SK-N-SH (cell line): ENCODE results near the gene SPINT1. TPM values are rescaled to one million over a fixed set of nuclear protein-coding genes. Genes with fewer than 3 reads are reported as not detected.

Experiments
- CTCF ChIA-PET: fragments of 300-600, 350-600 bp; formaldehyde crosslinking; extraction: SDS; loops from one replicate; lab custom pipeline; 2021; lab: Yijun Ruan, JAX
- POLR2A ChIA-PET: fragments of 350-600 bp; sonication (Branson Sonifier 250); formaldehyde crosslinking; extraction: SDS; loops from one replicate; lab custom pipeline; 2020; ENCODE audit warnings: antibody characterized with exemption, inconsistent platforms; lab: Yijun Ruan, JAX
- DNase-seq: peaks from one replicate; pipeline ENCODE4 v3.0.0; 2012
- H2AFZ ChIP-seq: fragments of 200-600 bp; sonication (generic); 2 replicates; pipeline ENCODE4 v1.8.1; 2016; ENCODE audit warnings: antibody characterized with exemption, mild to moderate bottlenecking, low read depth
- H3F3A ChIP-seq: fragments of 200-600 bp; sonication (generic); replicated peaks from 2 replicates; pipeline ENCODE3; 2016; ENCODE audit warnings: antibody characterized with exemption, mild to moderate bottlenecking; ENCODE audit not compliant: insufficient read depth
- H3K27ac ChIP-seq, 2 experiments: fragments of 200-500 bp in 1 of 2; fragments of 200-600 bp in 1 of 2; sonication (Bioruptor generic) in 1 of 2; sonication (generic), shearing (Covaris generic) in 1 of 2; 2 replicates each; pipeline versions ENCODE4 v1.5.1 to v1.6.1; 2014 to 2016; ENCODE audit warnings: low read depth in 2 of 2, inconsistent platforms in 1 of 2, low read length in 1 of 2, mild to moderate bottlenecking in 1 of 2, mixed read lengths in 1 of 2
- H3K27me3 ChIP-seq: fragments of 200-600 bp; sonication (generic), shearing (Covaris generic); 2 replicates; pipeline ENCODE4 v1.6.1; 2016; ENCODE audit warnings: mixed run types; ENCODE audit not compliant: insufficient read depth
- H3K36me3 ChIP-seq, 2 experiments: fragments of 200-500 bp in 1 of 2; fragments of 200-600 bp in 1 of 2; sonication (Bioruptor generic) in 1 of 2; sonication (generic) in 1 of 2; replicated peaks in 1 of 2; 2 replicates each; pipeline versions ENCODE3 to v1.5.1; 2014 to 2016; ENCODE audit warnings: low read length in 1 of 2, mild to moderate bottlenecking in 1 of 2; ENCODE audit not compliant: insufficient read depth in 2 of 2, control insufficient read depth in 1 of 2
- H3K4me1 ChIP-seq, 2 experiments: fragments of 200-500 bp in 1 of 2; fragments of 200-600 bp in 1 of 2; sonication (Bioruptor generic) in 1 of 2; sonication (generic), shearing (Covaris generic) in 1 of 2; 2 replicates each; pipeline versions ENCODE4 v1.5.1 to v1.6.1; 2014 to 2016; ENCODE audit warnings: low read depth in 1 of 2, low read length in 1 of 2, mixed run types in 1 of 2; ENCODE audit not compliant: insufficient read depth in 2 of 2, control insufficient read depth in 1 of 2
- H3K4me2 ChIP-seq: fragments of 200-600 bp; sonication (generic), shearing (Covaris generic); 2 replicates; pipeline ENCODE4 v1.6.1; 2017; ENCODE audit warnings: mixed run types
- H3K4me3 ChIP-seq, 2 experiments: fragments of 200-500 bp in 1 of 2; fragments of 200-600 bp in 1 of 2; sonication (Bioruptor generic) in 1 of 2; sonication (generic), shearing (Covaris generic) in 1 of 2; 2 replicates each; pipeline versions ENCODE4 v1.5.1 to v1.8.1; 2014 to 2016; ENCODE audit warnings: low read depth in 2 of 2, inconsistent platforms in 1 of 2, low read length in 1 of 2, mild to moderate bottlenecking in 1 of 2, mixed read lengths in 1 of 2, moderate library complexity in 1 of 2
- H3K79me2 ChIP-seq: fragments of 200-600 bp; sonication (generic); 2 replicates; pipeline ENCODE4 v1.8.1; 2017; ENCODE audit warnings: mild to moderate bottlenecking; ENCODE audit not compliant: insufficient read depth
- H3K9ac ChIP-seq: fragments of 200-600 bp; sonication (generic); 2 replicates; pipeline ENCODE4 v1.6.1; 2017; ENCODE audit warnings: mixed run types
- H3K9me2 ChIP-seq: fragments of 200-600 bp; sonication (generic); 2 replicates; pipeline ENCODE4 v1.6.1; 2017; ENCODE audit warnings: mixed run types
- H3K9me3 ChIP-seq: fragments of 200-600 bp; sonication (generic); 2 replicates; pipeline ENCODE4 v1.6.1; 2017; ENCODE audit warnings: mixed run types, mild to moderate bottlenecking, moderate library complexity
- H4K20me1 ChIP-seq: fragments of 200-600 bp; sonication (generic); 2 replicates; pipeline ENCODE4 v1.6.1; 2017; ENCODE audit warnings: mild to moderate bottlenecking, mixed run types; ENCODE audit not compliant: insufficient read depth
- CHD2 ChIP-seq: fragments of 150-350 bp; IDR thresholded peaks from 2 replicates; pipeline ENCODE4 v1.6.1; 2018; ENCODE audit warnings: low read length; ENCODE audit not compliant: partially characterized antibody
- CTCF ChIP-seq: fragments of 200-600 bp; sonication (generic); IDR thresholded peaks from 2 replicates; pipeline ENCODE4 v1.6.1; 2017; ENCODE audit warnings: antibody characterized with exemption, mild to moderate bottlenecking, moderate library complexity
- EP300 ChIP-seq, 2 experiments: IDR thresholded peaks; 2 replicates each; pipeline versions ENCODE4 v1.4.0 to v1.6.1; 2012; ENCODE audit warnings: borderline replicate concordance in 1 of 2, low read depth in 1 of 2, low read length in 1 of 2
- EZH2phosphoT487 ChIP-seq: fragments of 200-600 bp; sonication (generic); IDR thresholded peaks from 2 replicates; pipeline ENCODE4 v1.6.1; 2017; ENCODE audit warnings: low read depth, mixed run types, mild to moderate bottlenecking, antibody characterized with exemption, moderate library complexity, borderline replicate concordance
- FOSL2 ChIP-seq: IDR thresholded peaks from 2 replicates; pipeline ENCODE4 v1.4.0; 2012; ENCODE audit warnings: low read depth, mild to moderate bottlenecking, moderate library complexity, borderline replicate concordance
- GATA2 ChIP-seq: sonication (generic); formaldehyde crosslinking; IDR thresholded peaks from 2 replicates; pipeline ENCODE4 v1.5.0; 2020; ENCODE audit warnings: mild to moderate bottlenecking, missing genetic modification reagents
- IRF3 ChIP-seq: fragments of 150-350 bp; IDR thresholded peaks from 2 replicates; pipeline ENCODE4 v1.6.1; 2016; ENCODE audit warnings: mild to moderate bottlenecking, low read depth, low read length
- MAX ChIP-seq: IDR thresholded peaks from 2 replicates; pipeline ENCODE4 v1.4.0; 2012; ENCODE audit warnings: low read depth
- MEF2A ChIP-seq: IDR thresholded peaks from 2 replicates; pipeline ENCODE4 v1.4.0; 2012; ENCODE audit warnings: low read depth, borderline replicate concordance
- MXI1 ChIP-seq: IDR thresholded peaks from 2 replicates; pipeline ENCODE4 v1.6.1; 2012; ENCODE audit warnings: mild to moderate bottlenecking, low read depth, low read length, improper control_type of control experiment
- NFIC ChIP-seq: IDR thresholded peaks from 2 replicates; pipeline ENCODE4 v1.4.0; 2012; ENCODE audit warnings: borderline replicate concordance
- NRF1 ChIP-seq: IDR thresholded peaks from 2 replicates; pipeline ENCODE4 v1.6.1; 2012; ENCODE audit warnings: low read depth, mild to moderate bottlenecking, low read length
- PBX3 ChIP-seq: IDR thresholded peaks from 2 replicates; pipeline ENCODE4; 2012
- POLR2AphosphoS5 ChIP-seq: IDR thresholded peaks from 2 replicates; pipeline ENCODE4 v1.6.1; 2012; ENCODE audit warnings: low read depth, low read length
- RFX5 ChIP-seq: IDR thresholded peaks from 2 replicates; pipeline ENCODE4 v1.6.1; 2012; ENCODE audit warnings: mild to moderate bottlenecking, improper control_type of control experiment, low read length
- SIN3A ChIP-seq: IDR thresholded peaks from 2 replicates; pipeline ENCODE4 v1.6.1; 2012; ENCODE audit warnings: low read depth, mild to moderate bottlenecking, low read length, moderate library complexity, borderline replicate concordance
- SMC3 ChIP-seq: IDR thresholded peaks from 2 replicates; pipeline ENCODE4 v1.6.1; 2012; ENCODE audit warnings: low read depth, low read length, improper control_type of control experiment
- TEAD4 ChIP-seq: IDR thresholded peaks from 2 replicates; pipeline ENCODE4 v1.4.0; 2012; ENCODE audit warnings: mild to moderate bottlenecking, borderline replicate concordance; ENCODE audit not compliant: insufficient read depth
- WGBS: methylation state at CpG from one replicate; pipeline ENCODE4 v1.1.6; 2017; ENCODE audit warnings: low lambda C conversion rate; 5-methylcytosine and 5-hydroxymethylcytosine counted together
- polyA plus RNA-seq, 3 experiments: library from polyadenylated mRNA; depleted of rRNA; stranded (reverse); fragments of >200 nt; gene quantifications; 2 replicates each; pipeline ENCODE4 v1.2.3, GENCODE V29; 2012

SPINT1 gene
- polyA plus RNA-seq, 1 of the 3 experiments (the other 2 are of a cell fraction): 2.0 TPM

GRCh38 chr15:40836020-40836419 is 7.8 kb upstream of the SPINT1 start (continued):
- no peak for TF ChIP-seq EZH2phosphoT487
- no peak for TF ChIP-seq NRF1
- no peak for TF ChIP-seq CTCF
- TF ChIP-seq TEAD4: no peak
- TF ChIP-seq IRF3: no peak
- no peak for TF ChIP-seq RFX5

- Histone ChIP-seq H3K9me3 (no peaks in the 10 kb centered on the region), H3K4me1 (peaks cover 0 to 3% of the 10 kb centered on the region in 2 experiments; a peak in 2 of 4 replicates), H3K79me2 (no peaks in the 10 kb centered on the region), H2AFZ (no peak overlapping the region), H3K4me3 (no peak overlapping the region), H3K27ac (no peak overlapping the region), H3K9me2 (no peaks in the 10 kb centered on the region), H3K4me2 (no peak overlapping the region), H4K20me1 (no peaks in the 10 kb centered on the region), H3K36me3 (no peaks in the 10 kb centered on the region), H3F3A (no peaks in the 10 kb centered on the region), H3K9ac (no peak overlapping the region), H3K27me3 (peaks cover 9% of the 10 kb centered on the region; the same call in 1 of the 2 replicates)
- TF ChIP-seq EP300 (IDR thresholded peaks at IDR 0.05; ENCODE audit: borderline replicate concordance in 1 of 2, low read depth in 1 of 2, low read length in 1 of 2): no peak
- WGBS: 70% methylated on average over 5 of the region's 5 CpGs
- ChIA-PET CTCF (interaction anchor here (1.1 to 5.3 kb wide), 5 partner anchors 8 to 56 kb away, joined by 3 to 42 read pairs (median 4); partner anchors contain the start of gene VPS18), POLR2A (no interaction called here)
- no peak for DNase-seq
Measured at GRCh38 chr15:40838756-40839155, 5.1 kb upstream of the SPINT1 start.

- TF ChIP-seq PBX3 (no peak), GATA2 (no peak), MEF2A (no peak), FOSL2 (no peak), SIN3A (no peak), CHD2 (no peak), EZH2phosphoT487 (no peak), NFIC (no peak), RFX5 (no peak), MAX (no peak), POLR2AphosphoS5 (no peak), MXI1 (no peak), SMC3 (no peak)
- TF ChIP-seq, all 33 proteins: peak for 0
- POLR2A ChIA-PET: no interaction called here
- H3K4me1 ChIP-seq: peaks cover 0 to 8% of the 10 kb centered on the region in 2 experiments; a peak in 1 of 4 replicates
Measured at GRCh38 chr15:40841741-40842140, 2.1 kb upstream of the SPINT1 start.

More at GRCh38 chr15:40841741-40842140, 2.1 kb upstream of the SPINT1 start:
- H3K4me3 ChIP-seq: no peak overlapping the region
- WGBS: 65% methylated on average over 2 of the region's 2 CpGs
- no peaks in the 10 kb centered on the region for H3K9me3 ChIP-seq
- no peaks in the 10 kb centered on the region for H4K20me1 ChIP-seq
- no peak overlapping the region for H3K4me2 ChIP-seq
- H3K79me2 ChIP-seq: no peaks in the 10 kb centered on the region
- no peak overlapping the region for H3K9ac ChIP-seq
- H3K27ac ChIP-seq: no peak overlapping the region
- CTCF ChIA-PET: interaction anchor here (0.7 to 5.3 kb wide), 3 partner anchors 11 to 32 kb away, joined by 3 to 42 read pairs (median 3); no protein-coding TSS in a partner anchor
- H3F3A ChIP-seq: no peaks in the 10 kb centered on the region
- no peaks in the 10 kb centered on the region for H3K9me2 ChIP-seq
- no peak overlapping the region for H2AFZ ChIP-seq
- no peaks in the 10 kb centered on the region for H3K36me3 ChIP-seq
- no peak for DNase-seq
- H3K27me3 ChIP-seq: peaks cover 9% of the 10 kb centered on the region; the same call in 1 of the 2 replicates
